ENCODE measurements around the gene RPA3.
A peak's percentile ranks its signal among the peaks of the same experiment; 100 is the strongest.
"Not testable (repeated sequence)": the region's sequence is repeated elsewhere in the genome, so short reads cannot be mapped to it uniquely, and the experiment has no call there.

RPA3 gene

GRCh38 chr7:7688310-7688709, 30.1 kb downstream of the RPA3 start:
- DNase-seq, result no peak

DNA sequence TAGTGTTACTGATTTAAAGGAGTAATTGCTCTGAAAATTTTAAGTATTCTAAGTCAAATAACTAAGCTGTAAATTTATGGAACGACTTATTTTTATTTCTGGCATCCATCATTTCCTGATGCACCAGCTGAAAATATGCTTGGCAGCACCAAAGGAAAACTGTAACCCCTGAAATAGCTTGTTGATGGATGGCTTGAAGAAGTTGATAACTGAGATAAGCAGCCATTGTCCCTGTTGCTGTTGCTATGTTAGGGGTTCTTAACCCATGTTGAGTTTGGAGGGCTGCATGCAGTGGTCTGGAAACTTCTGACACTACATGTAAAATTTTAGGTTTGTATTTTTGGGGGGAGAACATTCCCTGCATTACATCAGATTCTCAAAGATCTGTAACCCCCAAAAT, 30.6 kb downstream of the RPA3 start:
- no peak for DNase-seq

DNA sequence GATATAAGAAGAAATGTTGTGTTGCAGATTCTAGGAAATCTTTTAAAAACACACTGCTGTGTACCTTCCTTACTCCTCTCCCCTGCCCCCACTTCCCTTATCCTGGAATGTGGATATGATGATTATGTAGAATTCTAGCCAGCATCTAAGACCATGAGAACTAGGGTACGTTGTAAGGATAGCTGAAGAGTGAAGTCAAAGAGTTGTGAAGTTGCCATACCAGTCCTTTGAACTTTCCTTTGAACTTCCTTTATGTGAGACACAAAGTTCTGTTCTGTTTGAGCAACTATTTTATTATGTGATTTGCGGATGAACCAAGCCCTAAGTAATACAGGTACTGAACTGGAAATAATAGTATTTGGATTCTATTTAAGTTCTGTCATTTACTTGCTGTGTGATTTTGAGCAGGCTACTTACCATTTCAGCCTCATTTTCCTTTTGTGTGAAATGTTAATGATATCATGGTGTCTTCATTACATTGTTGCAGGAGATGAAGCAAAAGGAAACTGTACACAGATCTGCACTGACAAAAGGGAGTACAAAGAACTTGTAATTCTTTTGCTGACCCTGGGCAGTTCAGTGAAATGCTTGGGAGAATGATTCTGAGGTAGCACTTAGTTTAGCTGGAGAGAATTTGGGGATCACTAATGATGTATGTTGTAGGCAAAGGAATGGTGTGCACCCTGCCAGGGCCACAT, 31.4 kb downstream of the RPA3 start:
- DNase-seq, result no peak

DNA sequence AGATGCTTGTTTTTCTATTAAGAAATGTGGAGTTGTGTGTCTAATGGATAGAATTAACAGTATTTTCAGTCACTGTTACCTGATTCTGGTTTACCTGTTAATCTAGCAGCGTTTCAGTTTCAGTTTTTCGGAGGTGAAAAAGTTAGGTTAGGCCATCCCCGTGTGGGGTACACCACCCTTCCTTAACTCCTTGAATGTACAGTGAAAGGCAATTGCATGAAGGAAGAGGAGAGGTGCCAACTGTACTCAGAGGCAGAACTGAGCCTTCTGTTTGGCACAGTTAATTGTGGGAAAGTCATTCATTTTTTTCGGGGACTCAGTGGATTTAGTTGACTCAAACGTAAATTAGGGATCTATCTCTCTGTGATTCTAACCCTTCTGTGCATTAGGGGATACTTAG, 35.5 kb downstream of the RPA3 start:
- DNase-seq, result no peak

DNA sequence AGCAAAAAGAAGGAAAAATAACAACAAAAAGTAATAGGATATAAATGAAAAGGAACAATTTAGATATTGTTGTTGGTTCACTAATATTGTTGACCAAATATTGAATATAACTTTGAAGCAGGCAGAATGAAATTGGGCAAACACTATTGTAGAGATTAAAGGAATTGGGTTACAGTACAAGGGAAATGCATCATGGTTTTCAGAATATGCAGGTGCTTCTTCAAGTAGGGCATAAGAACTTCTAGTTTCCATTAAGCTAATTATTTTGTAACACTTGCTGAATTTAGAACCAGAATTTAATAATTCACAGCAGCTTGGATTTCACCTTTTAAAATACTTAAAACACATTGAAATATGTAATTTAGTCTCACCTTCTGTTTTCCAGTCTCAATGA, 36.5 kb downstream of the RPA3 start:
- no peak for DNase-seq

DNA sequence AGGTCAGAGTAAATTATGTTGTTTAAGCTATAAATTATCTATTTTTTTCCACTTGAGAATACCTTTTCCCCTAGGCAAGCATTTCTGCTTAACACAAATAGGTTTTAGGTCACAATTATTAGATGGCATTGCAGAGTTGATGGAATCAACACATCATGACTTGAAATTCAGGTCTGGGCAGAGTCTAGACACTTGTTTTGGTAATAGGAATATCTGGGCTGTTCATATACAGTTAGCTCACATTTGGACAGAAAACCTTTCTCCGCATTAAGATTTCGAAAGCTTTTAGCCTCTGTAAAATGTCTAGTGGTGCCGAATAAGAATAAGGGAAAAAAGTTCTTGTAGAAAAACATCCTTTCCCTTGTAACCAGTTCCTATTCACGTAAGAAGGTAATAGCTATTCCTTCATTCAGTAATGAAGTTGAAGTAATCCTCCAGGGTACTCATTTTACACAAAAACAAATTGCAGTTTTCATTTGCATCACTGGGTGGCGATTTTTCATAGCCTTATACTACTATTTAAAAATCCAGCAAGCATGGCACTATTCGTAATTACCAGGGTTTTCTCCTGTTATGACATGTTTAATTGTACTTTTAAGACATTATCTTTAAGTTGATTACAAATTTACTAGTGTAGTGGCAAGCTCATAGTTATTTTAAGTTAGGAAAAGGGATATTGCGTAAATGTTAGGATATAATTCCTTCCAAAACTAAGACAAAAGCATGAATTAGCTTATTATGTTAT, 37.0 kb downstream of the RPA3 start:
- no peak for DNase-seq

DNA sequence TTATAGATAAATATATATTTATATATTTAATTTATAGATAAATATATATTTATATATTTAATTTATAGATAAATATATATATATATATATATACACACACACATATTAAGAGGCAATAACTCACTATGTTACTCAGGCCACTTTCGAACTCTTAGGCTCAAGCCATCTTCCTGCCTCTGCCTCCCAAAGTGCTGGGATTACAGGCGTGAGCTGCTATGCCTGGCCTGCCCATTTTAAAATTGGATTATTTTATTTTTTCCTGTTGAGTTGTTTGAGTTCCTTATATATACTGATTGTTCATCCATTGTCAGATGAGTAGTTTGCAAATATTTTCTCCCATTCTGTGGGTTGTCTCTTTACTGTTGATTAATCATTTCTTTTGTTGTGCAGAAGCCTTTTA, 38.8 kb downstream of the RPA3 start:
- not testable (repeated sequence) for DNase-seq

DNA sequence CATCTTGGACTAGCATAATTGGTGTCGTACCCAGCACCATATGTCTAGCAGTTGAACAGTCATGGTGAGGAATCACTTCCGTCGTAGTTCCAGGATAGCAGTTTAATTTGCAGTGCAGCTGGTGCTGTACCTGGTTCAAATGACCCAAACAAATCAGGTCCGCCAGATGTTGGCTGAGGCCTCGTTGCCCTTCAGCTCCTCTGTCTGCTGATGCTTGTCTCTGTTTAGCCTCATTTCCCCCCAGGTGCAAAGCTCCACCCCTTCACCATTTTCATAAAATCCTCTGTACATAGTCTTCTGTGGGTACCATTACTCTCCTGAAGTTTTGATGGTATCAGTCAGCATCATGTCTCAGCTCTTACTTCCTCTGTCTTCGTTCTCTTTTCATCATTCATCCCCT, 42.7 kb downstream of the RPA3 start:
- DNase-seq, result no peak

- no peak for DNase-seq
These were observed 45.2 kb downstream of the RPA3 start for GRCh38 chr7:7673240-7673550.

DNA sequence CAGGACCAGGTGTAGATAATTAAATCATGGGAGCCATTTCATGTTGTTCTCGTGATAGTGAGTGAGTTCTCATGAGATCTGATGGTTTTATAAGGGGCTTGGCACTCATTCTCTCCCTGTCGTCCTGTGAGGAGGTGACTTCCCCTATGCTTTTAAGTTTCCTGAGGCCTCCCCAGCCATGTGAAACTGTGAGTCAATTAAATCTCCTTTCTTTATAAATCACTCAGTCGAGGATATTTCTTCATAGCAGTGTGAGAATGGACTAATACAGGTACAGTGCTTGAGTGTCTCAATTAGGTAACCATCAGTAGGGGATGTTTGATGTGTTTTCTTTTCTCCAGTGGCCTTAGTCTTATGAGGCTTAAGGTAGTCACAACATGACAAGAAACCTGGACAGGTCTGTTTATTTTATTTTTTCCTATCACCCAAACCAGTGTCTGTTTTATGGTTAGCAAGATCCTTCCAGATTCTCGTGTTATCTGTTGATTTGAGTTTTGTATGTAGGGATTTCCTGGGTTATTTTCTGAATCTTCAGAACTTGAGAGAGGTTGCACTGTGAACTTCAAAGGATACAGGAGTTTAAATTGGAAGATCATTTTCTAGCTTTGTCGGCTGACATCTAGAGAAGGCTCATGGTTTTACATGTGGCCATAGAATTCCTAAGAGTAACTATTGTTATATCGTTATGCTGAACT, 45.7 kb downstream of the RPA3 start:
- DNase-seq, result peak; percentile 45

DNA sequence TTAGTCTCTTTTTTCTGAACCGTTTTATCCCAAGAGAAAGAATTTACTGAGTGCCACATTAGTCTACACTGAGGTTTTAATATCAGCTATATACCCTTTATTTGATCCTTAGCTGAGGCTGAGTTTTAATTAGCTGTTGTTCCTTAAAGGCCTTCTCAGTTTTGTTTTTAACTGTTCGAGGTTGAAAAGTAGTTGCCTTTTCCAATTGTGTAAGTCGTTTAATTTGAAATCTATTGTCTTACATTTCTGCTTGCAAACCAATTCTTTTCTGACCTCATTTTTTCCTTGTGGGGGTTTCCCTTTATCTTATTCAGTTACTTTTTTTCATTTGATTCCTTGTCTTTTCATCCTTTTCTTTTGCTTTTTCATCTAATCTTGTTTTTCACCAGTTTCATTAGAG, 47.0 kb downstream of the RPA3 start:
- DNase-seq, result no peak

DNA sequence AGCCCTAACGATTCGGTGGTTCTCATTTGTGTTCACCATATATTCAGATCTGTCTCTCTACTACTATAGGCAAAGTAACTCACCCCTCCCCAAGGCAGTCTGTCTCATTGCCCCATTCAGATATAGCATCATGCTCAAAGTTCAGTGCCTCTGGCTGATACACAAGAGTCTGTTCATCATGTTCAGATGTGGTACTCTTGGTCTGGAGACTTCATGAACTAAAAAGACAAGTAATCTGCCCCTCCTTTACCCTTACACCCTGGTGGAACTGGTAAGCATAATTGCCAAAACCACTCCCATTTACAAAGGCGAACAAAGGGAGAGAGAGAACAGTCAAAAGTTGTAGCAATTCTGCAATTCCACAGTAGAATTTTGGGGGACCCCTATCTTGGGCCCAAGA, 47.9 kb downstream of the RPA3 start:
- DNase-seq, result no peak

GRCh38 chr7:7668706-7669105, 49.7 kb downstream of the RPA3 start:
- no peak for DNase-seq

DNA sequence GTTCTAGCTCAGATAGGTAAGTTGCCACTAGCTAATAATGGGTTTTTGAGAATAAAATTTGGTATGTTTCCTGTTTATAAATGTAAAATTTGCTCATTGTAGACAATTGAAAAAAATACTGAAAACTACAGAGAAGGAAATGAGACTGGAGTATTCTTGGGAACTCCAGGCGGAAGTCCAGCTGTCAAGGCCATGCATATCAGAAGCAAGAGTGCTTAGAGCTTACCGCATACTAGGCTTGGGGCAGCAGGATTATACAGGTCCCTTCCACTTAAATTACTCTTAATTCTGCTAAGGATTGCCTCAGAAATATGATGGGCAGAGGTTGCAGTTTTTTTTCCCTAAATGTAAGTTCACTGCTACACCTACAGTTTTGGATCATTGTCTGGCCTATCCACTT, 51.2 kb downstream of the RPA3 start:
- DNase-seq, result no peak

DNA sequence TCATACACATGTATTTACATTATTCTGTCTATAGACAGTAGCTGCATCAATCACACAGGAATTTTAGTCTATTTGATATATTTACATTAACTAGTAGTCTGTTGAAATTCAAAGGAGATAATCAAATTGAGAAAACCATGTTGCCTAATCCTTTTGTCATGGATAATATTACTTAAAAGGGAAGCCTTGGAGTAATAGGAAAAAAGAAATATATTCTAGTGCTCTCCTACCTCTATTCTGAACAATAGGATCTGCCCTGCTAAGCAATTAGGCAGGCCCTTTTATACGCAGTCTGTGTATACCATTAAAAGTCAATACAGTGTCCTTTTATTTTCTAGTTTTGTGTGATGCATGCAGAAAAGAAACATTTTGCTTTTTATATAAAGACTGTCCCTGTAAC, 53.4 kb downstream of the RPA3 start:
- DNase-seq, result no peak

- no peak for DNase-seq
These were observed 54.1 kb downstream of the RPA3 start for GRCh38 chr7:7664291-7664690.

DNA sequence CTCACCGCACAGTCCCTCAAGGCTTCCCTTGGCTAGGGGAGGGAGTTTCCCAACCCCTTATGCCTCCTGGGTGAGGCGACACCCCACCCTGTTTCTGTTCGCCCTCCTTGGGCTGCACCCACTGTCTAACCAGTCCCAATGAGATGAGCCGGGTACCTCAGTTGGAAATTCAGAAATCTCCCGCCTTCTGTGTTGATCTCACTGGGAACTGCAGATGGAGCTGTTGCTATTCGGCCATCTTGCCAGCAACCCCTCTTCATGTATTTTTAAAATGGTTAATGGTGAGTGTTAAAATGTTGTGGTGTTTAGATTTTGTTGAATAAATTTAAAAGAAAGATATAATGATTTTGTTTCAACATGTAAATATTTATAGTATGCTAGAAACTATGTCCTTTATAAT, 55.9 kb downstream of the RPA3 start:
- DNase-seq, result no peak

- DNase-seq, result not testable (repeated sequence)
These were observed 61.9 kb downstream of the RPA3 start for GRCh38 chr7:7656459-7656858.

- DNase-seq, result no peak
These were observed 63.3 kb downstream of the RPA3 start for GRCh38 chr7:7654964-7655715.

DNA sequence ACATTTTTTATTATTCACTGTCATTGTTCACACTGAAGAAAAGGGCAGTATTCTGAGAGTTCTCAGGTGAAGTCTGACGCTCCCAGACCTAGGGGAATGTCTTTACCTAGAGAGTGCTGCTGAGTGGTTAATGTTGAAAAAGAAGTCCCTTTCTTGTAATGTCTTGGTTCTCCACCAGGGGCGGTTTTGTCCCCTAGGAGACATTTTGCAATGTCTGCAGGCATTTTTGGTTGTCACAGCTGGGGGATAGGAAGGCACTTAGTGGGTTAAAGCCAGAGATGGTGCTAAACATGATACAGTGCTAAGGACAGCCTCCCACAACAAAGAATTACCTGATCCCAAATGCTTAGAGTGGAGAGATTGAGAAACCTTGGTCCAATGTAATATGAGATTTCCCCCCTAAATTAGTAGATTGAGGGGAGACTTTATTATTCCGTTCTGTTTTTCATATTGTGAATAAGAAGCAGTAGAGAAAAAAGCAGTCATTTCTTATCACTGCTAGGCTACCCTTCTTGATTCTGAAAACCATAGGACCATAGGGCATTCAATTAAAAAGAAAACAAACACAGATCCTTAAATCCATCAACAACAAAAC, 64.7 kb downstream of the RPA3 start:
- peak; percentile 25 for DNase-seq

GRCh38 chr7:7652798-7653540, 65.4 kb downstream of the RPA3 start:
- no peak for DNase-seq

DNA sequence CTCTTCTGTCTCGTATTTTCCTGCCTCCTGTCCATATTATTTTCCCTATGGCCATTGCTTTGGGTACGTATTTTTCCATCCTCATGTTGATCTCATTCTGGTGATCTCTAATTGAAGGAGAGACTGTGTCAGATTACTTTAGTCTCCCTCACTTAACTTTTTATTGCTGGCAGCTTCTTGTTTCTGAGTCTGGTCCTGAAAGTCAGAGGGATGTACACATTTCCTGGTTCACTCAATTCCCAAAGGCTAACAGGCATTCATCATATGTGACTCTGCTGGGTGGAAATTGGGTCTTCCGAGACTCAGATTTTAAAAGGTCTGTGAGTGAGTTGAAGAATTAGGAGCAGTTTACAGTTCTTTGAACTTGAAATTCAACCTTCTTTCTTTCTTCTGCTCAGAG, 66.9 kb downstream of the RPA3 start:
- DNase-seq, result no peak
